CD14-positive monocyte (primary cell): ENCODE measurements around the gene APOA1. TPM values are rescaled to one million over a fixed set of nuclear protein-coding genes. Genes with fewer than 3 reads are reported as not detected.

ENCODE experiments used
- DNase-seq, 3 donors: peaks; one replicate each; pipeline ENCODE4 v3.0.0-alpha.2; 2011 to 2022
- H2AFZ ChIP-seq: 2 replicates; pipeline ENCODE4 v1.6.0; 2012; ENCODE audit warnings: mild to moderate bottlenecking, low read depth, low read length, inconsistent platforms; ENCODE audit not compliant: insufficient read depth, poor library complexity, severe bottlenecking
- H3K27ac ChIP-seq, 2 donors: 1 replicate in 1 of 2; 2 replicates in 1 of 2; pipeline ENCODE4 v1.5.1; 2012 to 2013; ENCODE audit warnings: low read length in 2 of 2, control low read depth in 1 of 2, inconsistent platforms in 1 of 2, low read depth in 1 of 2, mild to moderate bottlenecking in 1 of 2
- H3K27me3 ChIP-seq, 2 donors: one replicate each; pipeline versions ENCODE4 v1.6.0 to v1.6.1; 2011 to 2013; ENCODE audit warnings: low read length in 2 of 2; ENCODE audit not compliant: control insufficient read depth in 2 of 2, insufficient read depth in 2 of 2
- H3K36me3 ChIP-seq, 2 donors: replicated peaks in 1 of 2; 1 replicate in 1 of 2; 2 replicates in 1 of 2; pipeline versions ENCODE4 v1.5.1 to v1.6.1; 2012 to 2013; ENCODE audit warnings: low read length in 2 of 2, control low read depth in 1 of 2, inconsistent platforms in 1 of 2, mild to moderate bottlenecking in 1 of 2; ENCODE audit not compliant: insufficient read depth in 2 of 2, control insufficient read depth in 1 of 2
- H3K4me1 ChIP-seq, 2 donors: 1 replicate in 1 of 2; 2 replicates in 1 of 2; pipeline versions ENCODE4 v1.5.1 to v1.6.1; 2012 to 2013; ENCODE audit warnings: low read length in 2 of 2, control low read depth in 1 of 2, inconsistent platforms in 1 of 2, mild to moderate bottlenecking in 1 of 2, moderate library complexity in 1 of 2; ENCODE audit not compliant: insufficient read depth in 2 of 2, control insufficient read depth in 1 of 2
- H3K4me2 ChIP-seq: replicated peaks from 2 replicates; pipeline ENCODE3; 2012; ENCODE audit warnings: low read length, moderate library complexity, mild to moderate bottlenecking; ENCODE audit not compliant: poor library complexity, severe bottlenecking; ENCODE audit errors: extremely low read depth
- H3K4me3 ChIP-seq, 3 experiments: fragments of 200-600 bp in 1 of 3; sonication (generic) in 1 of 3; replicated peaks in 1 of 3; 1 replicate in 2 of 3; 2 replicates in 1 of 3; pipeline ENCODE4 v1.5.1; 2011 to 2013; ENCODE audit warnings: low read length in 3 of 3, mild to moderate bottlenecking in 3 of 3, control low read depth in 2 of 3, low read depth in 2 of 3, inconsistent platforms in 1 of 3, moderate library complexity in 1 of 3
- H3K79me2 ChIP-seq: 2 replicates; pipeline ENCODE4 v1.6.0; 2012; ENCODE audit warnings: mild to moderate bottlenecking, control low read depth, inconsistent platforms, low read length, moderate library complexity; ENCODE audit not compliant: insufficient read depth
- H3K9ac ChIP-seq: 2 replicates; pipeline ENCODE4 v1.6.0; 2017; ENCODE audit warnings: low read length, mild to moderate bottlenecking; ENCODE audit not compliant: insufficient read depth, poor library complexity, severe bottlenecking
- H3K9me3 ChIP-seq, 2 donors: replicated peaks in 1 of 2; 1 replicate in 1 of 2; 2 replicates in 1 of 2; pipeline versions ENCODE4 v1.5.1 to v1.6.1; 2012 to 2013; ENCODE audit warnings: low read length in 2 of 2, control low read depth in 1 of 2; ENCODE audit not compliant: control insufficient read depth in 1 of 2, insufficient read depth in 1 of 2
- H4K20me1 ChIP-seq: 2 replicates; pipeline ENCODE4 v1.6.0; 2012; ENCODE audit warnings: mild to moderate bottlenecking, low read length, control low read depth, moderate library complexity; ENCODE audit not compliant: insufficient read depth
- H3K27ac Mint-ChIP-seq, 7 donors: one replicate each; pipeline ENCODE4 v1.8.0; 2020; ENCODE audit warnings: mild to moderate bottlenecking in 7 of 7, mixed read lengths in 7 of 7, moderate library complexity in 6 of 7, inconsistent platforms in 2 of 7
- H3K27me3 Mint-ChIP-seq, 3 donors: one replicate each; pipeline ENCODE4 v1.8.0; 2021 to 2022; ENCODE audit warnings: low read depth in 3 of 3, mild to moderate bottlenecking in 3 of 3, mixed read lengths in 3 of 3, moderate library complexity in 3 of 3, inconsistent platforms in 1 of 3
- H3K36me3 Mint-ChIP-seq, 2 donors: one replicate each; pipeline ENCODE4 v1.8.0; 2020; ENCODE audit warnings: mixed read lengths in 2 of 2, inconsistent platforms in 1 of 2, mild to moderate bottlenecking in 1 of 2
- H3K4me1 Mint-ChIP-seq: one replicate; pipeline ENCODE4 v1.8.0; 2020; ENCODE audit warnings: mild to moderate bottlenecking, mixed read lengths
- H3K4me3 Mint-ChIP-seq, 2 donors: one replicate each; pipeline ENCODE4 v1.8.0; 2020; ENCODE audit warnings: mild to moderate bottlenecking in 2 of 2, mixed read lengths in 2 of 2, moderate library complexity in 1 of 2
- H3K9me3 Mint-ChIP-seq, 7 donors: one replicate each; pipeline ENCODE4 v1.8.0; 2020 to 2022; ENCODE audit warnings: mixed read lengths in 7 of 7, mild to moderate bottlenecking in 6 of 7, moderate library complexity in 6 of 7, inconsistent platforms in 2 of 7
- WGBS: methylation state at CpG from one replicate; pipeline ENCODE4 v1.1.5; 2013; ENCODE audit warnings: missing lambda C conversion rate; ENCODE audit not compliant: insufficient coverage; 5-methylcytosine and 5-hydroxymethylcytosine counted together
- intact Hi-C, 2 donors: fragments of 100-400 bp; cut with micrococcal nuclease; formaldehyde crosslinking; loops; one replicate each; pipeline versions ENCODE4 v1.15.0 to v1.15.1; 2023
- polyA plus RNA-seq, 3 donors: library from polyadenylated mRNA; depleted of rRNA in 1 of 3; unstranded in 2 of 3; stranded (reverse) in 1 of 3; fragments of 300-500 nt in 2 of 3; fragments of >200 nt in 1 of 3; fragmentation: Illumina TruSeq in 2 of 3; gene quantifications; 1 replicate in 2 of 3; 2 replicates in 1 of 3; pipeline ENCODE4 v1.2.3, GENCODE V29; 2012 to 2021
- TF ChIP-seq, protein P1 (sequence below): fragments of 200-600 bp; IDR thresholded peaks from one replicate; pipeline ENCODE4 v1.8.0; 2022; ENCODE audit warnings: antibody characterized with exemption, mild to moderate bottlenecking

APOA1 gene
- polyA plus RNA-seq, 3 donors: 0.29 TPM; not detected in 2

- H3K4me1 ChIP-seq: peaks cover 32 to 42% of the 10 kb centered on the region in 2 donors
- H3K4me3 ChIP-seq: no peak overlapping the region
- TF ChIP-seq, protein P1, sequence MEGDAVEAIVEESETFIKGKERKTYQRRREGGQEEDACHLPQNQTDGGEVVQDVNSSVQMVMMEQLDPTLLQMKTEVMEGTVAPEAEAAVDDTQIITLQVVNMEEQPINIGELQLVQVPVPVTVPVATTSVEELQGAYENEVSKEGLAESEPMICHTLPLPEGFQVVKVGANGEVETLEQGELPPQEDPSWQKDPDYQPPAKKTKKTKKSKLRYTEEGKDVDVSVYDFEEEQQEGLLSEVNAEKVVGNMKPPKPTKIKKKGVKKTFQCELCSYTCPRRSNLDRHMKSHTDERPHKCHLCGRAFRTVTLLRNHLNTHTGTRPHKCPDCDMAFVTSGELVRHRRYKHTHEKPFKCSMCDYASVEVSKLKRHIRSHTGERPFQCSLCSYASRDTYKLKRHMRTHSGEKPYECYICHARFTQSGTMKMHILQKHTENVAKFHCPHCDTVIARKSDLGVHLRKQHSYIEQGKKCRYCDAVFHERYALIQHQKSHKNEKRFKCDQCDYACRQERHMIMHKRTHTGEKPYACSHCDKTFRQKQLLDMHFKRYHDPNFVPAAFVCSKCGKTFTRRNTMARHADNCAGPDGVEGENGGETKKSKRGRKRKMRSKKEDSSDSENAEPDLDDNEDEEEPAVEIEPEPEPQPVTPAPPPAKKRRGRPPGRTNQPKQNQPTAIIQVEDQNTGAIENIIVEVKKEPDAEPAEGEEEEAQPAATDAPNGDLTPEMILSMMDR: no peak
- H3K4me2 ChIP-seq: no peak overlapping the region
- peaks cover 38% of the 10 kb centered on the region for H3K4me1 Mint-ChIP-seq
- no peak overlapping the region for H2AFZ ChIP-seq
- peak overlapping the region in 2 of 7 donors; percentile 65 to 66 for H3K27ac Mint-ChIP-seq
- no peaks in the 10 kb centered on the region for H3K27me3 ChIP-seq
- H3K9me3 ChIP-seq: no peaks in the 10 kb centered on the region
- no peak for DNase-seq
- WGBS: 100% methylated on average over 2 of the region's 5 CpGs
- peaks cover 43% of the 10 kb centered on the region for H4K20me1 ChIP-seq
- intact Hi-C loops: no loop called here
- no peaks in the 10 kb centered on the region for H3K9me3 Mint-ChIP-seq
- peaks cover 53 to 67% of the 10 kb centered on the region in 2 donors for H3K36me3 ChIP-seq
- H3K27me3 Mint-ChIP-seq: no peaks in the 10 kb centered on the region
- H3K27ac ChIP-seq: no peak overlapping the region
- peaks cover 65 to 80% of the 10 kb centered on the region in 2 donors for H3K36me3 Mint-ChIP-seq
- peaks cover 7% of the 10 kb centered on the region for H3K79me2 ChIP-seq
- H3K4me3 Mint-ChIP-seq: no peak overlapping the region
- H3K9ac ChIP-seq: no peak overlapping the region
Measured at GRCh38 chr11:116856423-116856822, 19.0 kb upstream of the APOA1 start.

- Histone ChIP-seq H3K4me2 (no peak overlapping the region), H3K36me3 (peaks cover 43 to 57% of the 10 kb centered on the region in 2 donors), H3K27me3 (no peaks in the 10 kb centered on the region), H4K20me1 (peaks cover 43% of the 10 kb centered on the region), H2AFZ (no peak overlapping the region), H3K9me3 (no peaks in the 10 kb centered on the region), H3K9ac (no peak overlapping the region), H3K4me1 (peaks cover 35 to 52% of the 10 kb centered on the region in 2 donors), H3K27ac (peak overlapping the region in 1 of 2 donors; percentile 54), H3K79me2 (peaks cover 7% of the 10 kb centered on the region), H3K4me3 (no peak overlapping the region)
- 36% methylated on average over 5 of the region's 7 CpGs for WGBS
- peak overlapping the region in 4 of 7 donors; percentile 0 to 75 (median 33) for H3K27ac Mint-ChIP-seq
- no peak for DNase-seq
- intact Hi-C loops: no loop called here
- peaks cover 42% of the 10 kb centered on the region for H3K4me1 Mint-ChIP-seq
- peaks cover 61 to 77% of the 10 kb centered on the region in 2 donors for H3K36me3 Mint-ChIP-seq
- H3K9me3 Mint-ChIP-seq: no peaks in the 10 kb centered on the region
- H3K4me3 Mint-ChIP-seq: no peak overlapping the region
- no peaks in the 10 kb centered on the region for H3K27me3 Mint-ChIP-seq
- TF ChIP-seq, protein P1: no peak
Measured at GRCh38 chr11:116855413-116855812, 18.0 kb upstream of the APOA1 start.
